Mucosa of descending colon (tissue), 3 donors: Measurements from ENCODE around the gene SLC25A10. TPM values are rescaled to one million over a fixed set of nuclear protein-coding genes. Genes with fewer than 3 reads are reported as not detected.

Experiments used
- ATAC-seq: fragments of 200-7000 bp; cut with Tn5 transposase; one replicate; pipeline ENCODE4 v1.9.1; 2020; ENCODE audit warnings: mild to moderate bottlenecking, moderate library complexity
- DNase-seq, 3 donors: peaks; one replicate each; pipeline ENCODE4 v3.0.0-alpha.2; 2020
- H3K36me3 ChIP-seq: fragments of 200-600 bp; one replicate; pipeline ENCODE4 v1.8.0; 2021; ENCODE audit warnings: low read depth, mild to moderate bottlenecking
- H3K4me1 ChIP-seq: fragments of 200-600 bp; one replicate; pipeline ENCODE4 v1.8.0; 2021; ENCODE audit warnings: low read depth, mild to moderate bottlenecking
- H3K4me3 ChIP-seq: fragments of 200-600 bp; one replicate; pipeline ENCODE4 v1.8.0; 2021; ENCODE audit warnings: mild to moderate bottlenecking
- H3K9me3 ChIP-seq: fragments of 200-600 bp; one replicate; pipeline ENCODE4 v1.8.0; 2021; ENCODE audit warnings: mild to moderate bottlenecking
- CTCF ChIP-seq: fragments of 200-600 bp; IDR thresholded peaks from one replicate; pipeline ENCODE4 v1.8.0; 2022; ENCODE audit warnings: antibody characterized with exemption, mild to moderate bottlenecking
- intact Hi-C, 2 donors: fragments of 100-400 bp; cut with DNase I in 1 of 2; cut with micrococcal nuclease in 1 of 2; formaldehyde crosslinking; loops; one replicate each; pipeline versions ENCODE4 v1.11.0 to v1.11.1; 2022; cut with DNase I, micrococcal nuclease
- total RNA-seq, 3 donors: library from RNA; stranded (reverse); fragmentation: NEBNext Ultra II Directional in 2 of 3; extraction: Animal tissue kit (Norgen Biotek cat#: 25700) in 2 of 3; gene quantifications; one replicate each; pipeline versions ENCODE4 v1.2.1 to v1.2.4, GENCODE V29; 2021 to 2023
- donor health status: DM: no; HTN: no; CAD: no; lungs with moderate emphysema.
- donor health status: DM: no; HTN: no; CAD: no.
- donor health status: DM: no; HTN: yes; CAD: no.

Gene SLC25A10
- total RNA-seq, 3 donors from 2014 or later: 22.9 to 61.6 (median 57.6) TPM

- Histone ChIP-seq H3K4me1 (peaks cover 15% of the 10 kb centered on the region), H3K9me3 (no peaks in the 10 kb centered on the region), H3K4me3 (no peak overlapping the region), H3K36me3 (no peaks in the 10 kb centered on the region)
- ATAC-seq: no peak
- no peak for TF ChIP-seq CTCF
- intact Hi-C loops: no loop called here
- peak in 1 of 3 donors; percentile 49 for DNase-seq
Observed at GRCh38 chr17:81716674-81716996, 4.6 kb downstream of the SLC25A10 start.

- no peaks in the 10 kb centered on the region for H3K36me3 ChIP-seq
- H3K9me3 ChIP-seq: no peaks in the 10 kb centered on the region
- intact Hi-C loops: no loop called here
- DNase-seq: peak in 1 of 3 donors; percentile 52
- ATAC-seq: no peak
- no peak overlapping the region for H3K4me3 ChIP-seq
- peaks cover 21% of the 10 kb centered on the region for H3K4me1 ChIP-seq
- TF ChIP-seq CTCF: no peak
Observed at GRCh38 chr17:81717049-81717765, 5.1 kb downstream of the SLC25A10 start.

- ATAC-seq: no peak
- Histone ChIP-seq H3K4me1 (peaks cover 22% of the 10 kb centered on the region), H3K36me3 (no peaks in the 10 kb centered on the region), H3K4me3 (no peak overlapping the region), H3K9me3 (no peaks in the 10 kb centered on the region)
- DNase-seq: no peak
- TF ChIP-seq CTCF: no peak
- intact Hi-C loops: no loop called here
Observed at GRCh38 chr17:81717766-81718089, 5.6 kb downstream of the SLC25A10 start.

GRCh38 chr17:81719410-81720266, 7.6 kb downstream of the SLC25A10 start:
- Histone ChIP-seq H3K36me3 (no peaks in the 10 kb centered on the region), H3K4me1 (peaks cover 27% of the 10 kb centered on the region), H3K4me3 (no peak overlapping the region), H3K9me3 (no peaks in the 10 kb centered on the region)
- intact Hi-C loops: no loop called here
- ATAC-seq: no peak
- no peak for TF ChIP-seq CTCF
- no peak for DNase-seq

- no peak overlapping the region for H3K4me3 ChIP-seq
- ATAC-seq: no peak
- H3K36me3 ChIP-seq: no peaks in the 10 kb centered on the region
- peaks cover 27% of the 10 kb centered on the region for H3K4me1 ChIP-seq
- peak in 1 of 3 donors; percentile 47 for DNase-seq
- H3K9me3 ChIP-seq: no peaks in the 10 kb centered on the region
- no peak for TF ChIP-seq CTCF
- intact Hi-C loops: no loop called here
Observed at GRCh38 chr17:81720267-81721071, 8.4 kb downstream of the SLC25A10 start.
